GM19023 (cell line): Measurements from ENCODE around the gene MRPS9.

Experiments
- ATAC-seq: cut with Tn5 transposase; IDR thresholded peaks from one replicate; pipeline ENCODE4 v1.9.1; 2021; ENCODE audit warnings: mild to moderate bottlenecking, moderate library complexity; ENCODE audit not compliant: unreplicated experiment

MRPS9 gene

GRCh38 chr2:105078906-105079495, 41.1 kb downstream of the MRPS9 start:
- no peak for ATAC-seq

- ATAC-seq = no peak
These were observed 42.6 kb downstream of the MRPS9 start for GRCh38 chr2:105080461-105080860.

GRCh38 chr2:105081006-105081601, 43.2 kb downstream of the MRPS9 start:
- ATAC-seq = no peak

- no peak for ATAC-seq
These were observed 44.2 kb downstream of the MRPS9 start for GRCh38 chr2:105082107-105082506.

GRCh38 chr2:105085525-105085924, 47.7 kb downstream of the MRPS9 start:
- ATAC-seq = no peak

GRCh38 chr2:105087273-105087672, 49.4 kb downstream of the MRPS9 start:
- no peak for ATAC-seq

GRCh38 chr2:105090091-105090490, 52.2 kb downstream of the MRPS9 start:
- no peak for ATAC-seq

- no peak for ATAC-seq
These were observed 54.9 kb downstream of the MRPS9 start for GRCh38 chr2:105092797-105093196.

GRCh38 chr2:105099153-105099552, 61.3 kb downstream of the MRPS9 start:
- ATAC-seq = no peak

- peak; percentile 72 for ATAC-seq
These were observed 62.4 kb downstream of the MRPS9 start for GRCh38 chr2:105100046-105100840.

GRCh38 chr2:105102001-105102400, 64.1 kb downstream of the MRPS9 start:
- ATAC-seq = no peak

- ATAC-seq = no peak
These were observed 65.1 kb downstream of the MRPS9 start for GRCh38 chr2:105102963-105103421.

GRCh38 chr2:105103481-105103880, 65.6 kb downstream of the MRPS9 start:
- no peak for ATAC-seq

- no peak for ATAC-seq
These were observed 66.4 kb downstream of the MRPS9 start for GRCh38 chr2:105104208-105104731.

- ATAC-seq = peak; percentile 56
These were observed 72.5 kb downstream of the MRPS9 start for GRCh38 chr2:105110295-105110829.

- ATAC-seq = no peak
These were observed 73.7 kb downstream of the MRPS9 start for GRCh38 chr2:105111365-105112150.

- no peak for ATAC-seq
These were observed 74.5 kb downstream of the MRPS9 start for GRCh38 chr2:105112345-105112744.

- ATAC-seq = no peak
These were observed 75.9 kb downstream of the MRPS9 start for GRCh38 chr2:105113616-105114291.

- no peak for ATAC-seq
These were observed 76.7 kb downstream of the MRPS9 start for GRCh38 chr2:105114551-105114950.

GRCh38 chr2:105116348-105116747, 78.5 kb downstream of the MRPS9 start:
- no peak for ATAC-seq
